ENCODE results near the gene CSTF1. TPM values are rescaled to one million over a fixed set of nuclear protein-coding genes. Genes with fewer than 3 reads are reported as not detected.

The CSTF1 gene
- total RNA-seq, 1 experiment from 2014 or later: 44.5 TPM

DNA sequence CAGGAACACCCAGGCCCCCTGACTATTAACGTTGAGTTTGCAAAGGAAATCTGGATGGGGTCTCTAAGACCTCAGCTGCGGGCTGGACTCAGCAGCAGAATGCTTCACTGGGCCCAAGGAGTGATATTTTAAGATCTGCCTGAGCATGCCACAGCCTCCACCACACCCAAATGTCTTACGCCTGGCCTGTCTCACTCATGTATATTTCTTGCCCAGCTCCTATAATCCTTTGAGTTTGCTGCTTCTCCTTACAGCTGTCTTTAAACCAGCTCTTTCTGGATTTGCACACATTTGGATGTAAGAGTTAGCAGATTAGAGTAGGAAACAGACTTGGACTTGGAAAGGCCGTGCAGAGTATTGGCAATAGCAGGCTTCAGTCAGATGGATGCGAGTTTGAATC is 36.0 kb downstream of the CSTF1 start (continued):
- TF ChIP-seq, protein P1, sequence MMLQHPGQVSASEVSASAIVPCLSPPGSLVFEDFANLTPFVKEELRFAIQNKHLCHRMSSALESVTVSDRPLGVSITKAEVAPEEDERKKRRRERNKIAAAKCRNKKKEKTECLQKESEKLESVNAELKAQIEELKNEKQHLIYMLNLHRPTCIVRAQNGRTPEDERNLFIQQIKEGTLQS (IDR thresholded peaks at IDR 0.05): no peak

DNA sequence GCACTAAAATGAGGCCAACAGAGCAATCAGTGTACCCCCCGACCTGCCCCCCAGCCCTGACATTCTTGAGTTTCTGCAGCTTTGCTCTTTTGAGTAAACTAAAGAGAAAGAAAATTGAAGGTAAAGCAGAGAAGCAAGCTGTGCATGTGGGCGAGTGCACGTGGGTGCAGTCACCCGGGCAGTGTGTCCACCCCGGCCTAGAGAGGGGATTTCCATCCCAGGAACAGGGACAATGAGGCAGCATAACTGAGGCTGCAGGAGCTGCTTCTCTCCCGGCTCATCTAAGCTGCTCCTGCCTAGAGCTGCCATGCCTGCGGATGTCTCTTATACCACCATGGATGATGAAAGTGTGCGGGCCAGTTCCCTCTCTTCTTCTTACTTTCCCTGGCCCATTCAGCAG is 36.4 kb downstream of the CSTF1 start:
- H4K20me1 ChIP-seq (ENCODE audit: insufficient read depth): no peaks in the 10 kb centered on the region
- H3K4me2 ChIP-seq (ENCODE audit: low read length): no peak overlapping the region
- no TSS peak for BruUV-seq (replicated peaks)
- ChIA-PET CTCF (no interaction called here), RAD21 (ENCODE audit: low non-redundant PET in 1 of 2, low total read pairs in 2 of 2, uncharacterized antibody in 2 of 2, unreplicated experiment in 2 of 2) (no interaction called here), POLR2A (no interaction called here)
- no peaks in the 10 kb centered on the region for H3K9me3 ChIP-seq (ENCODE audit: control insufficient read depth in 1 of 2, insufficient read depth in 1 of 2, low read depth in 1 of 2, low read length in 2 of 2)
- H3K4me1 ChIP-seq (ENCODE audit: control insufficient read depth in 1 of 2, insufficient read depth in 2 of 2, low read length in 2 of 2): peaks cover 0 to 11% of the 10 kb centered on the region in 2 experiments; a peak in 2 of 4 replicates
- no peak overlapping the region for H2AFZ ChIP-seq (ENCODE audit: low read depth, low read length, poor library complexity, severe bottlenecking)
- no peaks in the 10 kb centered on the region for H3K9me2 ChIP-seq (ENCODE audit: insufficient read depth)
- ATAC-seq: no peak
- intact Hi-C loops (cut with micrococcal nuclease): no loop called here
- H3K9ac ChIP-seq (ENCODE audit: low read length): no peak overlapping the region
- no peak overlapping the region for H3K27ac ChIP-seq (ENCODE audit: low read depth, low read length)
- no peak overlapping the region for H3K4me3 ChIP-seq (replicated peaks in 1 of 2; ENCODE audit: low read depth in 1 of 2, low read length in 2 of 2)
- no peaks in the 10 kb centered on the region for H3K79me2 ChIP-seq (ENCODE audit: insufficient read depth, low read length)
- TF ChIP-seq ELF1 (IDR thresholded peaks at IDR 0.05; ENCODE audit: borderline replicate concordance, low read depth) (no peak), SIN3A (IDR thresholded peaks at IDR 0.05; ENCODE audit: low read depth) (no peak), CEBPB (IDR thresholded peaks at IDR 0.05; ENCODE audit: low read depth) (no peak), ZFX (IDR thresholded peaks at IDR 0.05) (no peak), POLR2AphosphoS5 (IDR thresholded peaks at IDR 0.05; ENCODE audit: low read depth, low read length) (no peak), RAD21 (IDR thresholded peaks at IDR 0.05; ENCODE audit: low read depth) (no peak), POLR2A (IDR thresholded peaks at IDR 0.05; ENCODE audit: borderline replicate concordance, extremely low read depth, insufficient read depth, insufficient read length) (no peak), ZNF274 (IDR thresholded peaks at IDR 0.05; ENCODE audit: low read depth, low read length) (no peak), TCF7L2 (IDR thresholded peaks at IDR 0.05; ENCODE audit: borderline replicate concordance, extremely low read depth, insufficient read depth, insufficient read length) (no peak), EZH2 (IDR thresholded peaks at IDR 0.05) (no peak), SRF (IDR thresholded peaks at IDR 0.05; ENCODE audit: low read depth) (no peak), SP1 (IDR thresholded peaks at IDR 0.05; ENCODE audit: low read depth) (no peak), EGR1 (IDR thresholded peaks at IDR 0.05; ENCODE audit: low read depth) (no peak)
- TF ChIP-seq, protein P2, sequence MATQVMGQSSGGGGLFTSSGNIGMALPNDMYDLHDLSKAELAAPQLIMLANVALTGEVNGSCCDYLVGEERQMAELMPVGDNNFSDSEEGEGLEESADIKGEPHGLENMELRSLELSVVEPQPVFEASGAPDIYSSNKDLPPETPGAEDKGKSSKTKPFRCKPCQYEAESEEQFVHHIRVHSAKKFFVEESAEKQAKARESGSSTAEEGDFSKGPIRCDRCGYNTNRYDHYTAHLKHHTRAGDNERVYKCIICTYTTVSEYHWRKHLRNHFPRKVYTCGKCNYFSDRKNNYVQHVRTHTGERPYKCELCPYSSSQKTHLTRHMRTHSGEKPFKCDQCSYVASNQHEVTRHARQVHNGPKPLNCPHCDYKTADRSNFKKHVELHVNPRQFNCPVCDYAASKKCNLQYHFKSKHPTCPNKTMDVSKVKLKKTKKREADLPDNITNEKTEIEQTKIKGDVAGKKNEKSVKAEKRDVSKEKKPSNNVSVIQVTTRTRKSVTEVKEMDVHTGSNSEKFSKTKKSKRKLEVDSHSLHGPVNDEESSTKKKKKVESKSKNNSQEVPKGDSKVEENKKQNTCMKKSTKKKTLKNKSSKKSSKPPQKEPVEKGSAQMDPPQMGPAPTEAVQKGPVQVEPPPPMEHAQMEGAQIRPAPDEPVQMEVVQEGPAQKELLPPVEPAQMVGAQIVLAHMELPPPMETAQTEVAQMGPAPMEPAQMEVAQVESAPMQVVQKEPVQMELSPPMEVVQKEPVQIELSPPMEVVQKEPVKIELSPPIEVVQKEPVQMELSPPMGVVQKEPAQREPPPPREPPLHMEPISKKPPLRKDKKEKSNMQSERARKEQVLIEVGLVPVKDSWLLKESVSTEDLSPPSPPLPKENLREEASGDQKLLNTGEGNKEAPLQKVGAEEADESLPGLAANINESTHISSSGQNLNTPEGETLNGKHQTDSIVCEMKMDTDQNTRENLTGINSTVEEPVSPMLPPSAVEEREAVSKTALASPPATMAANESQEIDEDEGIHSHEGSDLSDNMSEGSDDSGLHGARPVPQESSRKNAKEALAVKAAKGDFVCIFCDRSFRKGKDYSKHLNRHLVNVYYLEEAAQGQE (IDR thresholded peaks at IDR 0.05; ENCODE audit: low read depth): no peak
- TF ChIP-seq, protein P3, sequence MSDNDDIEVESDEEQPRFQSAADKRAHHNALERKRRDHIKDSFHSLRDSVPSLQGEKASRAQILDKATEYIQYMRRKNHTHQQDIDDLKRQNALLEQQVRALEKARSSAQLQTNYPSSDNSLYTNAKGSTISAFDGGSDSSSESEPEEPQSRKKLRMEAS (IDR thresholded peaks at IDR 0.05): no peak
- TF ChIP-seq, protein P4, sequence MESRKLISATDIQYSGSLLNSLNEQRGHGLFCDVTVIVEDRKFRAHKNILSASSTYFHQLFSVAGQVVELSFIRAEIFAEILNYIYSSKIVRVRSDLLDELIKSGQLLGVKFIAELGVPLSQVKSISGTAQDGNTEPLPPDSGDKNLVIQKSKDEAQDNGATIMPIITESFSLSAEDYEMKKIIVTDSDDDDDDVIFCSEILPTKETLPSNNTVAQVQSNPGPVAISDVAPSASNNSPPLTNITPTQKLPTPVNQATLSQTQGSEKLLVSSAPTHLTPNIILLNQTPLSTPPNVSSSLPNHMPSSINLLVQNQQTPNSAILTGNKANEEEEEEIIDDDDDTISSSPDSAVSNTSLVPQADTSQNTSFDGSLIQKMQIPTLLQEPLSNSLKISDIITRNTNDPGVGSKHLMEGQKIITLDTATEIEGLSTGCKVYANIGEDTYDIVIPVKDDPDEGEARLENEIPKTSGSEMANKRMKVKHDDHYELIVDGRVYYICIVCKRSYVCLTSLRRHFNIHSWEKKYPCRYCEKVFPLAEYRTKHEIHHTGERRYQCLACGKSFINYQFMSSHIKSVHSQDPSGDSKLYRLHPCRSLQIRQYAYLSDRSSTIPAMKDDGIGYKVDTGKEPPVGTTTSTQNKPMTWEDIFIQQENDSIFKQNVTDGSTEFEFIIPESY (IDR thresholded peaks at IDR 0.05; ENCODE audit: extremely low read depth, insufficient replicate concordance, low read length): no peak
- H3K27me3 ChIP-seq (ENCODE audit: insufficient read depth, low read length): no peaks in the 10 kb centered on the region
- no peaks in the 10 kb centered on the region for H3K36me3 ChIP-seq (ENCODE audit: control insufficient read depth in 1 of 2, insufficient read depth in 2 of 2, low read length in 2 of 2)
- DNase-seq (ENCODE audit: low read depth, low spot score): no peak
